CD4-positive, alpha-beta T cell (primary cell): ENCODE results near the gene GABPB1. TPM values are rescaled to one million over a fixed set of nuclear protein-coding genes. Genes with fewer than 3 reads are reported as not detected.

Experiments used
- ATAC-seq: fragments of 200-7000 bp; cut with Tn5 transposase; one replicate; pipeline ENCODE4 v1.10.0; 2022; ENCODE audit warnings: mild to moderate bottlenecking; ENCODE audit not compliant: poor library complexity
- CTCF ChIA-PET: fragments of 350-600 bp; sonication (Branson Sonifier 250); formaldehyde crosslinking; loops from one replicate; lab custom pipeline; 2021; ENCODE audit warnings: antibody characterized with exemption, inconsistent platforms; lab: Charles Lee
- POLR2A ChIA-PET: fragments of 350-600 bp; sonication (Branson Sonifier 250); formaldehyde crosslinking; loops from one replicate; lab custom pipeline; 2021; ENCODE audit warnings: antibody characterized with exemption, inconsistent platforms; lab: Charles Lee
- DNase-seq, 14 experiments: peaks; one replicate each; pipeline ENCODE4 v3.0.0-alpha.2; 2013 to 2020; ENCODE audit warnings: mixed read lengths in 2 of 14
- H3K27ac ChIP-seq, 2 donors: one replicate each; pipeline versions ENCODE4 v1.5.1 to v1.7.0; 2013; ENCODE audit warnings: low read length in 2 of 2, low read depth in 1 of 2, mild to moderate bottlenecking in 1 of 2
- H3K27me3 ChIP-seq, 2 experiments: 1 replicate in 1 of 2; 2 replicates in 1 of 2; pipeline versions ENCODE4 v1.6.1 to v1.7.0; 2013; ENCODE audit warnings: low read length in 2 of 2, control low read depth in 1 of 2, mild to moderate bottlenecking in 1 of 2, moderate library complexity in 1 of 2; ENCODE audit not compliant: insufficient read depth in 2 of 2, control insufficient read depth in 1 of 2
- H3K36me3 ChIP-seq: one replicate; pipeline ENCODE4 v1.6.1; 2013; ENCODE audit warnings: low read length, control low read depth; ENCODE audit not compliant: insufficient read depth
- H3K4me1 ChIP-seq: one replicate; pipeline ENCODE4 v1.6.1; 2013; ENCODE audit warnings: low read length, control low read depth; ENCODE audit not compliant: insufficient read depth
- H3K4me3 ChIP-seq: one replicate; pipeline ENCODE4 v1.5.1; 2013; ENCODE audit warnings: mild to moderate bottlenecking, low read length, moderate library complexity
- H3K9me3 ChIP-seq, 2 experiments: 1 replicate in 1 of 2; 2 replicates in 1 of 2; pipeline versions ENCODE4 v1.6.1 to v1.7.0; 2013; ENCODE audit warnings: low read length in 2 of 2, mild to moderate bottlenecking in 2 of 2, control low read depth in 1 of 2, moderate library complexity in 1 of 2; ENCODE audit not compliant: control insufficient read depth in 1 of 2, insufficient read depth in 1 of 2
- H3K27ac Mint-ChIP-seq: one replicate; pipeline ENCODE4 v1.8.0; 2020; ENCODE audit warnings: mixed read lengths
- H3K27me3 Mint-ChIP-seq: one replicate; pipeline ENCODE4 v1.8.0; 2021; ENCODE audit warnings: mixed read lengths
- H3K36me3 Mint-ChIP-seq: one replicate; pipeline ENCODE4 v1.8.0; 2021; ENCODE audit warnings: low read depth, mixed read lengths
- H3K4me1 Mint-ChIP-seq: one replicate; pipeline ENCODE4 v1.8.0; 2021; ENCODE audit warnings: low read depth, mixed read lengths
- H3K4me3 Mint-ChIP-seq: one replicate; pipeline ENCODE4 v1.8.0; 2020; ENCODE audit warnings: mild to moderate bottlenecking, mixed read lengths
- H3K9me3 Mint-ChIP-seq: one replicate; pipeline ENCODE4 v1.8.0; 2020; ENCODE audit warnings: mixed read lengths
- CTCF ChIP-seq: fragments of 200-600 bp; IDR thresholded peaks from one replicate; pipeline ENCODE4 v1.8.0; 2022; ENCODE audit warnings: antibody characterized with exemption, mild to moderate bottlenecking
- intact Hi-C, 2 experiments: fragments of 100-400 bp; cut with DNase I in 1 of 2; cut with micrococcal nuclease in 1 of 2; formaldehyde crosslinking; loops; one replicate each; pipeline versions ENCODE4 v1.15.1 to v1.9.0; 2023 to 2025; cut with DNase I, micrococcal nuclease
- total RNA-seq, 174 experiments: library from RNA in 2 of 174; stranded (reverse) in 2 of 174; gene quantifications; one replicate each; pipeline ENCODE4 v1.2.3 and lab custom pipeline; 2021 to 2026

GABPB1 gene
- total RNA-seq, 2 experiments from 2014 or later: 25.7 to 27.1 TPM

DNA sequence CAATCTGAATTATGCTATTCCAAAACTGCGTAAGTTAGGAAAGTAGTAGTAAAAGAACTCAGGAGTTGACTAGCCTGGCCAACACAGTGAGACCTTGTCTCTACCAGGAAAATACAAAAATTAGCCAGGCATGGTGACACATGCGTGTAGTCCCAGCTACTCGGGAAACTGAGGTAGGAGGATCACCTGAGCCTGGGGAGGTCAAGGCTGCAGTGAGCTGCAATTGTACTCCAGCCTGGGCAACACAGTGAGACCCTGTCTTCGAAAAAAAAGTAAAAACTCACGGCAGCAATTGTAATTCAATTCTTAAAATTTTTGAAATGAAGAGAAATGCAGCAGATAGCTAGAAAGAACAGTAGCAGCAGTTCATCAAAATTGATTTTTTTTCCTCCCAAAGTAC, 9.7 kb downstream of the GABPB1 start:
- no peak overlapping the region for H3K27ac Mint-ChIP-seq
- DNase-seq (no peak), ATAC-seq (no peak)
- ChIA-PET POLR2A (interaction anchor here (0.6 to 2.3 kb wide), 3 partner anchors 8 to 49 kb away, joined by 4 to 11 read pairs (median 6); partner anchors contain the start of gene GABPB1), CTCF (no interaction called here)
- no peaks in the 10 kb centered on the region for H3K27me3 ChIP-seq
- H3K4me3 Mint-ChIP-seq: no peak overlapping the region
- no peaks in the 10 kb centered on the region for H3K27me3 Mint-ChIP-seq
- peaks cover 15% of the 10 kb centered on the region for H3K4me1 ChIP-seq
- no peaks in the 10 kb centered on the region for H3K9me3 Mint-ChIP-seq
- H3K4me3 ChIP-seq: no peak overlapping the region
- H3K4me1 Mint-ChIP-seq: peaks cover 68% of the 10 kb centered on the region
- no peaks in the 10 kb centered on the region for H3K9me3 ChIP-seq
- intact Hi-C loops: no loop called here
- H3K36me3 Mint-ChIP-seq: peaks cover 9% of the 10 kb centered on the region
- peaks cover 3% of the 10 kb centered on the region for H3K36me3 ChIP-seq
- H3K27ac ChIP-seq: no peak overlapping the region
- TF ChIP-seq CTCF: no peak

DNA sequence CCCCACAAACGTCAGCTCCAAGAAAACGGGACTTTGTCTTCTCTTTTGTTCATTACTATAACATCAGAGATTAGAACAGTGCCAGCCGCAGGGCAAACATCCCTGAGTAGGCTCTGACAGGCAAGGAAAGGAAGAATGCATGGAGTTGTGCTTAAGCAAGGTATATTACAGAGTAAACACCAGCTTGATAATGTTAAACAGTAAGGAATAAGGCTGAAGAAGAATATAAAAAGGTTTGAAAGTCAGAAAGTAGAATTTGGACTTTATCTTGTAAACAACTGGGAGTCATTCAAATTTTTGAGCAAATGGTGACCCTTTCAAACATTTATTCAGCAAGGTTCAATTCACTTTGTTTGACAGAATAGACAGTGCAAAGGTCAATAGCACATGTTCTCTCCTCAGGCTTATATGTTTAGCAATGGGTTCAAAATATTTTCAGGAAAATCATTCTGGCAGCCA, 11.0 kb downstream of the GABPB1 start:
- H3K4me3 ChIP-seq: no peak overlapping the region
- H3K27me3 Mint-ChIP-seq: no peaks in the 10 kb centered on the region
- DNase-seq (no peak), ATAC-seq (no peak)
- H3K36me3 Mint-ChIP-seq: peaks cover 14% of the 10 kb centered on the region
- peaks cover 57% of the 10 kb centered on the region for H3K4me1 Mint-ChIP-seq
- TF ChIP-seq CTCF: no peak
- H3K4me3 Mint-ChIP-seq: no peak overlapping the region
- peaks cover 3% of the 10 kb centered on the region for H3K36me3 ChIP-seq
- H3K27me3 ChIP-seq: no peaks in the 10 kb centered on the region
- CTCF ChIA-PET: interaction anchor here (0.6 kb wide), 1 partner anchor 193 kb away, joined by 3 read pairs; no protein-coding TSS in a partner anchor
- no peaks in the 10 kb centered on the region for H3K9me3 ChIP-seq
- POLR2A ChIA-PET: interaction anchor here (1.6 to 1.9 kb wide), 2 partner anchors 10 to 12 kb away, joined by 3 to 7 read pairs; no protein-coding TSS in a partner anchor
- H3K27ac ChIP-seq: no peak overlapping the region
- H3K4me1 ChIP-seq: peaks cover 15% of the 10 kb centered on the region
- H3K9me3 Mint-ChIP-seq: no peaks in the 10 kb centered on the region
- intact Hi-C loops: no loop called here
- H3K27ac Mint-ChIP-seq: no peak overlapping the region

DNA sequence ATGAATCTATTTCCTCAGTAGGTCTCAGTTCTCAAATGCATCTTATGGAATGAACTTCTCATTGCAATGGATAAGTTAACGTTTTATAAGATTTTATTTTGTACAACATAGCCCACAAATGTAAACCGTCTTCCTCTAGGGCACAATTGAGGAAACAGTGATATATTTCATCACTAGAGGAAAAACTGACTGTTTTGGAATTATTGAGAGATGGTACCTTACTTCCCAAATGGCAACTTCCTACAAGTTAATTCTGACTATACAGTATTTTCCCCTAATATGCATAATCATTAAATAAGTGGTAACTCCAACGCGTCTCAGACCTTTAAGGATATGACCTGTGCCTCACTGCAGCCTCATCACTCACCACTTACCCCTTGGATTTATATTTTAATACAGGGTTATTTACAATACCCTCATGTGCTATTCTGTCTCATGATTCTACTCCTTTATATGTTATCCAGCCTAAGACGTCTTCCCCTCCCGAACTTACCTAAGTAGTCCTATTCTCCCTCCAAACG, 13.3 kb downstream of the GABPB1 start:
- H3K27me3 Mint-ChIP-seq: no peaks in the 10 kb centered on the region
- no peak for TF ChIP-seq CTCF
- no peaks in the 10 kb centered on the region for H3K27me3 ChIP-seq
- no peak overlapping the region for H3K27ac ChIP-seq
- no peak overlapping the region for H3K27ac Mint-ChIP-seq
- no peaks in the 10 kb centered on the region for H3K9me3 ChIP-seq
- DNase-seq (no peak), ATAC-seq (no peak)
- H3K36me3 Mint-ChIP-seq: peaks cover 23% of the 10 kb centered on the region
- no peaks in the 10 kb centered on the region for H3K9me3 Mint-ChIP-seq
- no peak overlapping the region for H3K4me3 Mint-ChIP-seq
- H3K4me1 Mint-ChIP-seq: peaks cover 42% of the 10 kb centered on the region
- H3K4me3 ChIP-seq: no peak overlapping the region
- POLR2A ChIA-PET: no interaction called here
- intact Hi-C loops: no loop called here
- CTCF ChIA-PET: no interaction called here
- H3K36me3 ChIP-seq: peaks cover 5% of the 10 kb centered on the region
- H3K4me1 ChIP-seq: peaks cover 4% of the 10 kb centered on the region
